Right renal cortex interstitium (tissue), 3 donors: ENCODE measurements around the gene PHF14. TPM values are rescaled to one million over a fixed set of nuclear protein-coding genes. Genes with fewer than 3 reads are reported as not detected.
"Not testable (repeated sequence)": the region's sequence is repeated elsewhere in the genome, so short reads cannot be mapped to it uniquely, and the experiment has no call there.

Experiments
- DNase-seq, 3 donors: peaks; one replicate each; pipeline ENCODE4 v3.0.0-alpha.2; 2013; ENCODE audit warnings: low read depth in 3 of 3, low spot score in 2 of 3
- polyA plus RNA-seq, 3 donors: library from polyadenylated mRNA; unstranded; fragments of 120-200 nt; gene quantifications; one replicate each; pipeline ENCODE4 v1.2.1, GENCODE V29; 2013; ENCODE audit not compliant: insufficient read length in 3 of 3

The PHF14 gene
- polyA plus RNA-seq, 3 donors, result 81.9 to 92.4 (median 85.9) TPM

DNA sequence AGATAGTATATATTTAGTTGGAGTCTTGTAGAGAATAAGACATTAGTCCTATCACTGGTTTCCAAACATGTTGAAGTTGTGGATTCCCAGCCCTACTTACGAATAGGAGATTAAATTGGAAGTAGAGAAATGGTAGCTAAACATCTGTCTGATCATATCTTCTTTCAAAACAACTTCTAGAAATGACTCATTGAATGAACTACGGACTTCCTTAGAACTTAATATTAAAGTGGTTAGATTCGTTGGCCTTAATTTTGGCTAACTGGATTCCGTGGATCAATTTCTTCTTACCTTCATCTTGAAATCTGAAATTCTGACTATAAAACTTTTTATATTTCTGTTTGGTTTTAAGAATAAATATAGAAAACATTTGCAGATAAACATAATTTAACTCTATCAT, 3.4 kb downstream of the PHF14 start:
- no peak for DNase-seq

DNA sequence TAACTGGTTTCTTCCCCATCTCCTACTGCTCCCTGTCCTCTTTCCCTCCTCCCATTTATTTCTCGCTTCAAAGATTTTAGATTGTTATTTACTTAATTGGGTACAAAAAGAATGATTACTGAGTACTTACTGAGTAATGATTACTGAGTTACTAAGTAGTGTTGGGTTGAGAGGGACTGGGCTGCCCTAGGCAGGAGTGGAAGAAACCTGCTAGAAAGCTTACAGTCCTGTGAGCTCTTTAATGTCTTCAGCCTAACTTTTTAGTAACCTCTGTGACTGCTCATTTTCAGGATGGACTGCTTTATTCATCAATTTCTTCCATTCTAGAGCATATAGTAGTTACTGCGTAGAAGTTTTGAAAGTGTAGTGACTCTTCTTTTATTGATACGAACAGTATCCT, 7.6 kb downstream of the PHF14 start:
- no peak for DNase-seq

DNA sequence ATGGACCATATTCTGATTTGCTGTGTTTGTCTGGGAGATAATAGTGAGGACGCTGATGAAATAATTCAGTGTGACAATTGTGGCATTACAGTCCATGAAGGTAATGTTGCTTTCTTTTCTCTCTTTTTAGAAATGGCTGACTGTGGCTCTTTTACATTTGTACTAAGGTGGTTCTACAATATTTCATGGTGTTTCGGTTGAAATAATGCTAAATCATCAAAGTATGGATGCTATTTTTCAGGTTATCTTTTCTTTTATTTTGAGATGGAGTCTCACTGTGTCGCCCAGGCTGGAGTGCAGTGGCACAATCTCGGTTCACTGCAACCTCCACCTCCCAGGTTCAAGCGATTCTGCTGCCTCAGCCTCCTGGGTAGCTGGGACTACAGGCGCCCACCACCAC, 17.1 kb downstream of the PHF14 start:
- not testable (repeated sequence) for DNase-seq

DNA sequence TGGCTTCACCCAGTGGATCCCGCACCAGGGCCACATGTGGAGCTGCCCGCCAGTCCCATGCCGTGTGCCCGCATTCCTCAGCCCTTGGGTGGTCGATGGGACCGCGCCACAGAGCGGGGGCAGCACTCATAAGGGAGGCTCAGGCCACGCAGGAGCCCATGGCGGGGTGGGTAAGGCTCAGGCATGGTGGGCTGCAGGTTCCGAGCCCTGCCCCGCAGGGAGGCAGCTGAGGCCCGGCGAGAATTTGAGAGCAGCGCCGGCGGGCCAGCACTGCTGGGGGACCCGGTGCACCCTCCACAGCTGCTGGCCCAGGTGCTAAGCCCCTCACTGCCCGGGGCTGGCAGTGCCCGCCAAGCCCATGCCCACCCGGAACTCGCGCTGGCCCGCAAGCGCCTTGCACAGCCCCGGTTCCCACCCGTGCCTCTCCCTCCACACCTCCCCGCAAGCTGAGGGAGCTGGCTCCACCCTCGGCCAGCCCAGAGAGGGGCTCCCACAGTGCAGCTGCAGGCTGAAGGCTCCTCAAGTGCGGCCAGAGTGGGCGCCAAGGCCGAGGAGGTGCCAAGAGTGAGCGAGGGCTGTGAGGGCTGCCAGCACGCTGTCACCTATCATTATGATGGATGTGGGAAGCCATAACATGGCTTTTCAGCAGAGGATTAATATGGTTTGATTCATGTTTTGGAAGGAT, 22.0 kb downstream of the PHF14 start:
- DNase-seq, result not testable (repeated sequence)

DNA sequence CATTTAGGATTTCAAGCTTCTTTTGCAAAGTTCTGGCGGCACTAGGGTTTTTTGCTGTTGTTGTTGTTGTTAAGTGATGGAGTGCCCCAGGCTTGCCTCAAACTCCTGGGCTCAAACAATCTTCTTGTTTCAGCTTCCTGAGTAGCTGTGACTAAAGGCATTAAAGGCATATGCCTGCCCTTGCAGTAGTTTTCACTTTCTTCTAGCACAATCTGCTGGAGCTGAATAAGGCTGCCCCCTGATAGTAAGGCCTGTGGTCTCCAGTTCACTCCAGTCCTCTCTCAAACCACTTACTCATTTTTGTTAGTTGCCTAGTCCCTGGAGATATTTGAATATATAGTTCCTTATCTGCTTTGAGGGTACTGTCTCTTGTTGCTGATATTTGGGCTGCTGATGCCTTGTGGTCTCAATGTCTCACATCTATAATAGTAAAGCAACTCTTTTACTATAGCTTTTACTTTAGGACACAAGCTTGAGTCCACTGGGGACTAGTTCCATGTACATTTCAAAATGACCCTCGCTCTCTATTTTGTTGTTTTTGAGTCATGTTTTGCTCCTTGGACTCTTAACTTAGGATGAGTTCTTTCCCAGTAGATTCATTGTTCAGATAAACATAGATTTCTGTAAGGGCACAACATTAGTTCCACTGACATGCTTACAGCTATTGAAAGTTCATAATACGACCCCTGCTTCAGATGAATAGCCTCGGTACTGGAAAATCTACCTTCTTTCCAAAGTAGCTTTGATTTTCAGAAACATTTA, 25.5 kb downstream of the PHF14 start:
- DNase-seq, result no peak

DNA sequence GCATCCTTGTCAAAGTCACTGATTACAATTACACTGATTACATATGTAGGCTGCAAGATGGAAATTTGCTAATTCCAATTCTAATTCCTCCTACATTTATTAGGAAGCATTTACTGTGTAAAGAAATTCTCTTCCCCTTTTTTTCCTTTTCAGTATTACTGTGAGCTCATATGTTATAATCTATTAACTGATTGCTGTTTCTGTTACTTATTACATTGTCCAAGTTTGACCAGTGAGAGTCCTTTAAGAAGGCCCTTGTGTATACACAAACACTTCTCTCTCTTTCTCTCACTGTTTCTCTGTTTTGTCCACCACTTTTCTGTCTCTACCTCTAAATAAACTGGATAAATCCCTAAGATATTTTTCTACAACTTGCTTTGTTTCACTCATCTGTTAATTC, 31.5 kb downstream of the PHF14 start:
- DNase-seq, result no peak

DNA sequence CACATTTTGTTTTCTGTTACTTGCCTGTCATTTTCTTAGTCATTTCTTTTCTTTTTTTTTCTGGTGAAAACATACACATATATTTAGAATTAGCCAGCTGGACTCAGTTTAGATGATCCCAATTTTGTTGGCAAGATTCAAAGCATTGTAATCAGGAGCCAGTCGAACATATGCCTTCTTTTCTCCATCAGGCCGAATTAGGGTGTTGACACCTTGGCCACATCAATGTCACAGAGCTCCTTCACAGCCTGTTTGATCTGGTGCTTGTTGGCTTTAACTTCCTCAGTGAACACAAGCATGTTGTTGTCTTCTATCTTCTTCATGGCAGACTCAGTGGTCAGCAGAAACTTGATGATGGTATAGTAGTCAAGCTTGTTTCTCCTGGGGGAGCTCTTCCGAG, 32.6 kb downstream of the PHF14 start:
- DNase-seq, result no peak

DNA sequence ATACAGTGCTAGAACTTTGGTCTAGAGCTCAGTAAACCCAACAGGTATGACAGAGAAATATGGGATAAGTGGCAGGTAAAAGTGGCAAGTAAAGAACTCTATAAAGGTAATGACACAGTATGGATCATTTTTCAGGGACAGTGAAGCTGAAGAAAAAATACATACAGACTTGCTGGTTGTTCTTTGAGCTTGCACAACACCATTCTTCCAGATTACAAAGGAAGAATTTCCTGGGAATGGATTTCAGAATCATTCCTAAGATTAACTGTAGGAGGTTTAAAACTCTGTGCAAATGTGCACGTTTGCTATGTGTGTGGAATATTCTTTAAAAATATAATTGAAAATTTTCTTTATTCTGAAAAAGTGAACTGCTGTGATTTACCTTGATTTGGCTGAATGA, 36.0 kb downstream of the PHF14 start:
- no peak for DNase-seq

DNA sequence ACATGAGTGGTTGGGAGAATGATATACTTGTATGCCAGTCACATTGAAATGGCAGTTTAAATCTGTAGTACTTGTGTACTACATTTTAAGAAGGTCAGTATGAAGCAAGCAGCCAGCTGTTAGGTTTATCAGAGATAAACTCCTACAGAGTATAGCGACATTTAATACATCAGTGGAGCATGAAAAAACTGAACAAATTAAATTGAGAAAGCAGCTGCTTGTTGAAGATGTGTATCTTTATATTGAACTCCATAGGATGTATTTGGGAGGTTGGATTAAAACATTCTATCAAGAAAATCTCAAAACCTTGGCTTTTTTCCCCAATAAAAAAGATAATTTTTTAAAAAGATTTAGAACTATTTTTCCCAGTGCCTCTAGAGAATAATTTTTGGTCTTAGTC, 47.8 kb downstream of the PHF14 start:
- DNase-seq, result no peak

DNA sequence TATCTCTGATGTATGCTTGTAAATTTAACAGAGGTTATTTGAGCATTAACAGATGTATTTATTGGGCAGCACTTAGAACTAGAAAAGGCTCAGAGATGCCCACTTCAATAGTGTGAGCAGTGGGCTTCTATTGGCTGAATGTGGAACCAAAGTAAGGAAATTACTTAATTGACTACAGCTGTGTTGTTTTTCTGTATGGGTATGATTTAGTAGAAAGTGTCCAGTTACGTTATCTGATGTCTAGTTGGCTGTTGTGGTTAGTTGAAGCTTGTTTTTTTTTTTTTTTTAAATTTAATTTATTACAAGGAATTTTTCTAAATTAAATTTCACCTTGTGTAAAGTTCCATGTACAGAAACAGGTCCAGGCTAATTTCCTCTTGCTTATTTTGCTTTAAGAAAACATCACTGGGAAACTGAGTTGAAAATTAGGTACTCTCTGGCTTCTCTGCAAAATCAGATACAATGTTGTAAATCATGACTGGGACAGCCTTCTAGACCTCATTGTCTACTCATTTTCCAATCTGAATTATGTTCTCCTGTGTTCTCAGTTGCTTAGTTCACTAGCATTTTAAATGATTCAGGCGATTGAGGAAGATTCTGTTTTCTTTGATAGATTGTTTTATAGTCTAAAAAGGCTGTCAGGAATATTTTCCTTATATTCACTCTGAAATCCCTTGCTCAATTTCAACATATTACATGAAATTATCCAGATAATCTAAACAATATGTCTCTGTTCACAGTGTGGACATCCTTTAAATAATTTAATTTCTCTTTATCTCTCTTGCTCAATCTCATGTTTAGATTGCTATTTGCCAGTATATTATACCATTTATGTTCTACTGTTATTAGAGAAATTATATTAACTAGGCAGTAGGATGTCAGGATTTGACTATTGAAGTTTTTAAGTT, 53.0 kb downstream of the PHF14 start:
- DNase-seq, result no peak

DNA sequence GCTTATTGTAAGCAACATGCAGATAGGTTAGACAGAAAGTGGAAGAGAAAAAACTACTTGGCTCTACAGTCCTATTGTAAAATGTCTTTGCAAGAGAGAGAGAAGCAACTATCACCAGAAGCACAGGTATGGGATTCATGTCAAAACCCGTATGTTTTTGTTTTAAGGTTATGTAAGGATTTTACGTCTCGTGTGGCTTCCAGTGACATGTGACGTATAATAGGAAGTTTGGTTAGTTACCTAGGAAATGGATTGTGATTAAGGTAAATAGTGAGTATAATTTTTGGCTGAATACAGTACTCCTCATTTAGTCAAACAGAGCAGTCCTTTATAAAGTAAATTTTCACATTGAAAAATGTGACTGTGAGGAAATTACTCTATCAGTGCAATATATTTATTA, 62.0 kb downstream of the PHF14 start:
- DNase-seq, result no peak

DNA sequence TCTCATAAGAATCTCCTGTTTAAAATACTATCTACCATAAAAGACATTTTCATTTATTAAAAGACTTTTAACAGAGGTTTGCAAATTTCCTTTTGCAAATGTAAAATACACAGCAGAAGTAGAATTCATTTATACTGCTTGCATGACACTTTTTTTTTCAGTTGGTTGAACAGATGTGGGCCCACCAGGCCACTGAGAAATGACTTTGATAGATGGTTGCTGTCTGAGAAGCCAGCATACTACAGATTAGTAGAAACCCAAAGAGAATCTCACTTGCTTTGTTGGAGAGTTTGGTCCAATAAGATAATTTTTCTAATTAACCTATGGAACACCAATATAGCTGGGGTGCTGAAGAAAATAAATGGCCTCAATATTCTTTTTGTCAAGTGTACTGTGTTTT, 66.3 kb downstream of the PHF14 start:
- no peak for DNase-seq

DNA sequence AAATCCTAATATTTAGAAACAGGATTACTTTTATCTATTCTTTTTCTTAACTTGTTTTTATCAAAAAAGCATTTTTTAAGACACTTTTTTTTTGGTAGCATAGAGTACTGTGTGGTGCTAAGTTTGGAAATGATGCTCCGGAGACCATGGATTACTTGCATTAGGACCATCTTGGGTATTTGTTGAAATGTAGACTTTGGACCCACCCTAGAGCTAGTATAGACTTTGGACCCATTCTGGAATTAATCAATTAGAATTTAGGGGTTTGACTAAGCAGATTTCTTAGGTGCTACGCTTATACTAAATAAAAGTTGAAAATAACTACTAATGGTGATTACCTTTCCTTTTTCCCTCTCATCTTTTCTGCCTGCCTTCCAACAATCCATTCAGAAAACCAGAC, 80.4 kb downstream of the PHF14 start:
- no peak for DNase-seq

DNA sequence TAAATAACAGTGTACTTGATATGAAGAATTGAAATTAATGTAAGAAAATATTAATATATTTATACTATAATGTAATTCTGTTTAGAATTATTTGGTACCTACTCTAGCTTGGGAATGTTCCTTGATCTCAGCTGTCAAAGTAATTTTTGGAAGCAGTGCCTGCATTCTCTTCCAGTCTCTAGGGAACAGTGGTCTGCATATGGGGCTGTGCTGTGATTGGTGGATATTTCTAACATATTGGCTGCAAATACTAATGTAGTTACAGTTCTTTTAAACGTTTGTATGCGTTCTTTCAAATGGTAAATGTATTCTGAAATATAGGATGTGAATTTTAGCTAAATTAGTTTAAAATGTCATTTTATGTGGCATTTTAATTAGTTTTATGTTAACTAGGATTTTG, 87.2 kb downstream of the PHF14 start:
- no peak for DNase-seq

DNA sequence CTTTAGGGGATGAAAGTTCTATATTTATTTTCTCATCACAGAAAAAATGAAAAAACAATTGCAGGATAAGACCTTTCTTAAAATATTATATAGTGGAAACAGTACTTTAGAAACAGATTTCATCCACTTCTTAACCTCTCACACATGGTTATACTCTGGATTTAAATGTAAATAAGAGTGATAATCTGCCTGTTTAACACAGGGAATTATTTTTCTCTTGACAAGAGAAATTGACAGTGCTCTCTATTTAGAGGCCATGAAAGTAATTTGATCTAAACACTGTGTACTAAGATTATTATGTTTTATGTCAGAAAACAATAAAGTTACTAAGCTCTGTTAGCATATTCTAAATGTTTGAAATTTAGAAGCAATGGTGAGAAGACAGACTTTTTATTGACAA, 88.4 kb downstream of the PHF14 start:
- DNase-seq, result no peak

DNA sequence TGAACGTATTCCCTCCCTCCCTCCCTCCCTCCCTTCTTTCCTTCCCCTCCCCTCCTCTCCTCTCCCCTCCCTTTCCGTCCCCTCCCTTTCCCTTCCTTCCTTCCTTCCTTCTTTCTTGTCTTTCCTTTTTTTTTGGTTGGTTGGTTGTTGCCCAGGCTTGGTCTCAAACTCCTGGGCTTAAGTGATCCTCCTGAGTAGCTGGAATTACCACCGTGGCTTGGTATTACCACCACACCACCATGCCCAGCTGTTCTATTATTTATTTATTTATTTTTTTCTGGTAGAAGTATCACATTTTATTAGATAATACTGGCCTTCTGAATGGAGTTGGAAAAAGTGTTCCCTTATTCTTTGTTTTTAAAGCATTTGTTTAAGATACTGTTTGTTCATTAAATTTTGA, 95.9 kb downstream of the PHF14 start:
- DNase-seq, result no peak

DNA sequence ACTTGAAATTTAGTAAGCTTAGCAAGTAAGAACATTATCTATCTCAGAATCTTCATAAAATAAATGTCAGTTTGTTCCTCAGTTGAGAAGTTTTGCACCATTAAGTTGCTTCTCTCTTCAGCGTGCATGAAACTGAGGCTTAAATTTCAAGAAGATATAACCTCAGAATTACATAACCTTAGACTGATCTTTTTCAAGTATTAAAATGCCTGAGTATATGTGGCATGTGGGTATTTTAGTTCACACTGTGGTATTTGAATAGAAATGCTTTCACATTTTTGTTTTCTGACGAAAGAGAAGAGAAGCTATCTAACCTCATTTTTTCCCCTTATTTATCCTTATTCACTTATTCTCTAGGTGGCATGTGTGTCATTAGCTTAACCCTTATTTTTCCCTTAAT, 104.1 kb downstream of the PHF14 start:
- DNase-seq, result no peak

DNA sequence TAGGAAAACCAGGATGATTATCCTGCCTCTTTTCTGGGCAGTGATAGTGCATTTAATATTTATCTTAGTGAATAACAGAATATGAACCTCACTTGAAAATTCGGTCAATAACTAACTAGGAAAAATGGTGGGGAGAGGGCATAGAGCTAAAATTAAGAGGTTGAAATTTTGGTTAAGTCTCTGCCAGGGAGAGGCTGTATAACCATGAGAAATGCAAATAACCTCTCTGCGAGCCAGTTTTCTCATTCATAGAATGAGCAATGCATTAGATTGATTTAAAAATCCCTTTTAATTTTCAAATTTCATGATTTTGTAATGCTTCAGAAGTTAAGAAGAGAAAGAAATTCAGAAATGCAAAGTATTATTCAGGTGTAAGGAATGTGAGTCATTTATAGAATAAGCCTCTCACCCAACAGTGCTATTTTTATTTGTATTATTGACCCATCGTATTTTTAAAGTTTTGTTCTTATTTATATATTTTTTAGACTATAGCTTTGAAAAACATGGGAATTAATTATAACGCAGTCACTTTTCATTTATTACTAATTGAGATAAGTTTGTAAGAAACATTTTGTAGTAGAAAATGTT, 104.7 kb downstream of the PHF14 start:
- no peak for DNase-seq

DNA sequence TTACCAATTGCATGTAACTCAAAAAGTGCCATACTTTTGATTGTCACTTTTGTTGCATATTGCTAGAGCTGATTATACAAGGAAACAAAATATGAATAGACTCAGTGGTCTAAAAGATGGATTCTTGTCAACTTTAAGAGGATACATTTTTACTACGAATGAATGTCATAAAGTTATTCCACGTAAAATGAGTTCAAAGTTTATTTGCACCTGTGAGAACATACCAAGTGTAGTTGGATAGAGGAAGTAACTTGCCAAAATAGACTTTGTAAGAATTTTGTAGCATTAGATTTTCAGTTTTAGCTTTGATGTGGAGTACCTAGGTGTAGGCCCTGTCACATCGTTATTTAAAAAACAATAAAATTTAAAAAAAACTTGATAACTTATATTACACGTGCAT, 106.2 kb downstream of the PHF14 start:
- no peak for DNase-seq

DNA sequence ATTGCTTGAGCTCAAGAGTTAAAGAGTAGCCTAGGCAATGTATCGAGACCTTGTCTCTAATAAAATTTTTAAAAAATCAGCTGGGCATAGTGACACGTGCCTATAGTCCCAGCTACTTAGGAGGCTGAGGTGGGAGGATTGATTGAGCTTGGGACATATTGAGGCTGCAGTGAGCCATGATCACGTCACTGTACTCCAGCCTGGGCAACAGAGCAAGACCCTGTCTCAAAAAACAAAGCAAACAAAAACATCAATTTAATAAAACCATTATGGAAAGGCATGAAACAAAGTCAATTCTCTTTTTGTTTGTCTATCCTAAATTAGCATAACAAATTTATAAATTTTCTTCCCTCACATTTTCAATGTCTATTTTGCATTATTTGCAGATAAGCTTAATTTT, 108.4 kb downstream of the PHF14 start:
- DNase-seq, result no peak

DNA sequence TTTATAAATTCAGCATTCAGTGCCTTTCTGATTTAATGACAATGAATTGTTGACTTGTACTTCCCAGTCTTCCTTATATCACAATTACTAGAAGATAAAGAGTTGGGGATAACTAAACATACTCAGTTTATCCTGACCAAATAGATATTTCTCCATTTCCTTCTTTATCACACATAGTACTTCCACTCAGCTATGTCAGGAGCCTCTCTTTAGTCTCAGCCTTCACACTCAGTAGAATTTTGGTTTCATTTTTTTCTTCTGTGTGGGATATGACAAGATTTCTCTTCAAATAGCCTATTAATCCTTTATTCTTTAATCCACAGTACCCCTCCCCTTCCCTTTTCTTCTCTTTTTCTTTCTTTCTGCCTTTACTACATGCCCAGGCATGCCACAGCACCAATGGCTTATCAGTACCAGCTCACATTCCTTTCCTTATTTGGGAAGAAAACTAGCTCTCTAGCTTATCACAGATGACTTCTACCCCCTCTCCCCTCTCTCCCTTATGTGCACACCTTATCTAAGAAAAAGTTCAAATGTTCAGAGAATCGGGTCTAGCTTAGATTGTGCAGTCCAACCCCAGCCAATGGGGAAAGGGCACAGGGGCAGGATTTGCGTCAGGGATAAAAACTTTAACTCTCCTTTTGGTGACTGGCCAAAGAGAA, 109.0 kb downstream of the PHF14 start:
- no peak for DNase-seq
